ENCODE measurements around the gene GAGE2A. TPM values are rescaled to one million over a fixed set of nuclear protein-coding genes. Genes with fewer than 3 reads are reported as not detected.

The GAGE2A gene
- total and polyA plus RNA-seq, 9 donors: not detected

DNA sequence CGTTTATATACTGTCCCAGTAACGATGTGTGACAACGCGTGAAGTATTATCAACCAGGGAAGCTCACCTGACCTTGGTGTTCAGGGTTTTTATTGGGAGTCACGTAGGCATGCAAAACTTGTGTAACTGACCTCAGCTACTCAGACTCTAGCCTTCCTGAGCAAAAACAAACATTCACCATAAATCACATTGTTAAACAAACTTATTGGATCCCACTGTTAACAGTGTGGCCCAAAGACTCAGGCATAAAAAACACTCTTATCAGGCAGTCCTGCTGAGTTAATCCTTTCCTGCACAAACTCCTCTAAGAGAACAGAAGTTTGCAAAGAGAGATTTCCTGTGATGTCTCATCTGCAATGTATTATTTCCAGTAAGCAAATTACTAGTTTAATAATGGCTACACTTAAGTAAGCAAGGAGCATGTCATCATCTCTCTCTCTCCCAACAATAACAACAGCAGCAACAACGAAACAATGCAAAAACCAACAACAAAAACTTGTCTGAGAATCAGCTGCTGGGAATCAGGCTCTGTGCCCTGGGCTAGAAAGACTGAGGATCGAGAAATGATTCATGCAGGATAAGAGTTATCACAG is 21.5 kb downstream of the GAGE2A start:
- WGBS, 3 donors: 23 to 43% (median 25%) methylated on average over 7 of the region's 7 CpGs
- H3K27ac ChIP-seq: no peak overlapping the region
- TF ChIP-seq POLR2A (IDR thresholded peaks at IDR 0.05) (no peak), EP300 (IDR thresholded peaks at IDR 0.05) (no peak)
- TF ChIP-seq, protein P1, sequence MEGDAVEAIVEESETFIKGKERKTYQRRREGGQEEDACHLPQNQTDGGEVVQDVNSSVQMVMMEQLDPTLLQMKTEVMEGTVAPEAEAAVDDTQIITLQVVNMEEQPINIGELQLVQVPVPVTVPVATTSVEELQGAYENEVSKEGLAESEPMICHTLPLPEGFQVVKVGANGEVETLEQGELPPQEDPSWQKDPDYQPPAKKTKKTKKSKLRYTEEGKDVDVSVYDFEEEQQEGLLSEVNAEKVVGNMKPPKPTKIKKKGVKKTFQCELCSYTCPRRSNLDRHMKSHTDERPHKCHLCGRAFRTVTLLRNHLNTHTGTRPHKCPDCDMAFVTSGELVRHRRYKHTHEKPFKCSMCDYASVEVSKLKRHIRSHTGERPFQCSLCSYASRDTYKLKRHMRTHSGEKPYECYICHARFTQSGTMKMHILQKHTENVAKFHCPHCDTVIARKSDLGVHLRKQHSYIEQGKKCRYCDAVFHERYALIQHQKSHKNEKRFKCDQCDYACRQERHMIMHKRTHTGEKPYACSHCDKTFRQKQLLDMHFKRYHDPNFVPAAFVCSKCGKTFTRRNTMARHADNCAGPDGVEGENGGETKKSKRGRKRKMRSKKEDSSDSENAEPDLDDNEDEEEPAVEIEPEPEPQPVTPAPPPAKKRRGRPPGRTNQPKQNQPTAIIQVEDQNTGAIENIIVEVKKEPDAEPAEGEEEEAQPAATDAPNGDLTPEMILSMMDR (IDR thresholded peaks at IDR 0.05): no peak
- no peaks in the 10 kb centered on the region for H3K4me1 ChIP-seq (ENCODE audit: insufficient read depth)
- H3K27me3 ChIP-seq: no peaks in the 10 kb centered on the region
- no peaks in the 10 kb centered on the region for H3K9me3 ChIP-seq
- intact Hi-C loops (cut with DNase I): no loop called here
- no peak overlapping the region for H3K4me3 ChIP-seq
- no peak for DNase-seq
- H3K36me3 ChIP-seq: no peaks in the 10 kb centered on the region

DNA sequence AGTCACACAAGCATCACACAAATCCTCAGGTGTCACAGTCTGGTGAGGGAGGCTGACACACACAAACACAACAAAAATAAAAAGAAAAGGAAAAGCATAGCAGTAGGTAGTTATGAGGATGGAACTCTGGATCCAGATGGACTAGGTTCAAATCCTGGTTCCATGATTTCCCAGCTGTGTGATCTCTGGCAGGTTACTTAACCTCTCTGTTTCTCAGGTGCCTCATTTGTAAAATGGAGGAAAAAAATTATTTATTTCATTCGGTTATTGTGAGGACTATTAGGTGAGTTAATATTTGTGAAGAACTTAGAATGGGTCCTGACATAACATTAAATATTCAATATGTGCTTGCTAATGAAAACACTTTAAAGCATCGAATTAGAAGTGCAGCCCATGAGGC is 29.3 kb downstream of the GAGE2A start:
- no peak for TF ChIP-seq POLR2A (IDR thresholded peaks at IDR 0.05)
- TF ChIP-seq, protein P1 (IDR thresholded peaks at IDR 0.05): no peak
- no peak for TF ChIP-seq EP300 (IDR thresholded peaks at IDR 0.05)
- intact Hi-C loops (cut with DNase I): no loop called here
- Histone ChIP-seq H3K27ac (no peak overlapping the region), H3K36me3 (no peaks in the 10 kb centered on the region), H3K9me3 (no peaks in the 10 kb centered on the region), H3K27me3 (no peaks in the 10 kb centered on the region), H3K4me3 (no peak overlapping the region), H3K4me1 (ENCODE audit: insufficient read depth) (no peaks in the 10 kb centered on the region)
- WGBS, 3 donors: 80 to 84% (median 82%) methylated on average over 2 of the region's 2 CpGs
- no peak for DNase-seq

DNA sequence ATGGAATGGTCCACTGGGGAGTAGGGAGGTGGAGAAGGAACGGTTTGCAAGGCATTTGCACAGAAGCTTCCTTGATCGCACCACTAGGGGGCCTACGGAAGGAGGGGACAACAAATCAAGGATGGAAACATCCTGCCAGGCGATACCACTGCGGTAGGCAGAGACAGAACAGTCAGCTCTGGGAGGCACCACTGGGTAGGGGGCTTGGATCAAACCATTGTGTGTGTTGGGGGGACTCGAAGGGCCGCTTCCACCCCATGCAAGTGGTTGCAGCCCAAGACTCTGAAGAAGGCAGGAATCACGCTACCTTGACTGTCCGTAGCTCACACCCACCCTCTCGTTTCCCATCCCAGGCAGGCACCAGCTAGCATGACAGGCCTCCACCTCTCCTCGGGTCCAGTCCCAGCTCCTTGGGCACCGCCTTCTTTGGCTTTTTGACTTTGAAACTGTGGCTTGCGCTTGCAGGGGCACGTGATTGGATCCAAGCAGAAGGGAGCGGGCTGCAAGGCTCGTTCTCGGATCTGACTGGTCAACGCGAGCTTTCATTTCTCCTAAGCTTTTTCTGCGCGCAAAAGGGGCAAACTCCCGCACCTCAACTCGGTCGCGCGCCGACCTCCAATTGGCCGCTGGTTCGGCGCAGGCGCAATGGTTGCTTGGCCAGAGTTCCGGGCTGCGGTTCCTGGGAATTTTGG is 37.9 kb downstream of the GAGE2A start:
- TF ChIP-seq, protein P1 (IDR thresholded peaks at IDR 0.05): no peak
- no peak for TF ChIP-seq EP300 (IDR thresholded peaks at IDR 0.05)
- no peak for TF ChIP-seq POLR2A (IDR thresholded peaks at IDR 0.05)
- no peaks in the 10 kb centered on the region for H3K36me3 ChIP-seq
- H3K4me1 ChIP-seq (ENCODE audit: insufficient read depth): no peaks in the 10 kb centered on the region
- H3K4me3 ChIP-seq: no peak overlapping the region
- DNase-seq: no peak
- H3K27ac ChIP-seq: no peak overlapping the region
- no peaks in the 10 kb centered on the region for H3K27me3 ChIP-seq
- no peaks in the 10 kb centered on the region for H3K9me3 ChIP-seq
- intact Hi-C loops (cut with DNase I): no loop called here
- 62 to 86% (median 71%) methylated on average over 33 of the region's 33 CpGs for WGBS, 3 donors

GRCh38 chrX:49644991-49645637 is 55.8 kb downstream of the GAGE2A start:
- Histone ChIP-seq H3K4me3 (no peak overlapping the region), H3K27me3 (no peaks in the 10 kb centered on the region), H3K9me3 (no peaks in the 10 kb centered on the region), H3K27ac (no peak overlapping the region), H3K36me3 (no peaks in the 10 kb centered on the region), H3K4me1 (ENCODE audit: insufficient read depth) (no peaks in the 10 kb centered on the region)
- intact Hi-C loops (cut with DNase I): no loop called here
- TF ChIP-seq POLR2A (IDR thresholded peaks at IDR 0.05) (no peak), EP300 (IDR thresholded peaks at IDR 0.05) (no peak)
- TF ChIP-seq, protein P1 (IDR thresholded peaks at IDR 0.05): no peak
- WGBS, 3 donors: 69 to 89% (median 70%) methylated on average over 7 to 8 of the region's 8 CpGs
- DNase-seq: no peak

Other genes with a start within 250 kb of the GAGE2A start
- not detected for gene GAGE12C, start 57.3 kb upstream of the GAGE2A start, total RNA-seq
- gene GAGE12C, start 57.3 kb upstream of the GAGE2A start, polyA plus RNA-seq: not detected
- not detected for gene GAGE12D, start 47.8 kb upstream of the GAGE2A start, total RNA-seq
- not detected for gene GAGE12D, start 47.8 kb upstream of the GAGE2A start, polyA plus RNA-seq
- gene GAGE12E, start 38.2 kb upstream of the GAGE2A start, total RNA-seq: not detected
- not detected for gene GAGE12E, start 38.2 kb upstream of the GAGE2A start, polyA plus RNA-seq
- gene GAGE12F, start 28.7 kb upstream of the GAGE2A start, total RNA-seq: not detected
- gene GAGE12F, start 28.7 kb upstream of the GAGE2A start, polyA plus RNA-seq: not detected
- gene GAGE12G, start 19.1 kb upstream of the GAGE2A start, total RNA-seq: not detected
- not detected for gene GAGE12G, start 19.1 kb upstream of the GAGE2A start, polyA plus RNA-seq
- gene GAGE12H, start 9.5 kb upstream of the GAGE2A start, total RNA-seq: not detected
- not detected for gene GAGE12H, start 9.5 kb upstream of the GAGE2A start, polyA plus RNA-seq
- gene GAGE1, start 9.5 kb downstream of the GAGE2A start, total RNA-seq: 1 to 10 TPM in 1 of 7 donors, not detected in 6; 1.0 TPM
- not detected for gene GAGE1, start 9.5 kb downstream of the GAGE2A start, polyA plus RNA-seq
- gene PAGE1, start 106.5 kb downstream of the GAGE2A start, total RNA-seq: not detected
- gene PAGE1, start 106.5 kb downstream of the GAGE2A start, polyA plus RNA-seq: not detected
- 1 to 10 TPM in 2 of 7 donors, under 1 TPM in 1, not detected in 4; 0.71 to 9.2 (median 8.7) TPM for gene PAGE4, start 239.8 kb downstream of the GAGE2A start, total RNA-seq
- gene PAGE4, start 239.8 kb downstream of the GAGE2A start, polyA plus RNA-seq: 1 to 10 TPM; 3.0 to 8.0 TPM